Mononuclear cell (primary cell): ENCODE data around the gene SPEG. TPM values are rescaled to one million over a fixed set of nuclear protein-coding genes. Genes with fewer than 3 reads are reported as not detected.

ENCODE experiments used
- H3K27me3 ChIP-seq: 2 replicates; pipeline ENCODE4 v1.6.0; 2011; ENCODE audit warnings: low read length, control low read depth; ENCODE audit not compliant: insufficient read depth
- H3K4me1 ChIP-seq: 2 replicates; pipeline ENCODE4 v1.5.1; 2011; ENCODE audit warnings: mild to moderate bottlenecking, low read length, control low read depth; ENCODE audit not compliant: insufficient read depth
- H3K4me3 ChIP-seq: 2 replicates; pipeline ENCODE4 v1.5.1; 2011; ENCODE audit warnings: mild to moderate bottlenecking, low read length, moderate library complexity
- H3K9me3 ChIP-seq: 2 replicates; pipeline ENCODE4 v1.5.1; 2011; ENCODE audit warnings: low read depth, mild to moderate bottlenecking, control low read depth, low read length
- total RNA-seq: library from RNA; depleted of rRNA; stranded (reverse); fragments of >200 nt; gene quantifications from one replicate; pipeline ENCODE4 v1.2.3, GENCODE V29; 2012

Gene SPEG
- total RNA-seq, 1 donor, result 2.4 TPM

GRCh38 chr2:219491278-219491963, 56.8 kb downstream of the SPEG start:
- Histone ChIP-seq H3K9me3 (no peaks in the 10 kb centered on the region), H3K4me1 (peaks cover 2% of the 10 kb centered on the region), H3K27me3 (peaks cover 26% of the 10 kb centered on the region), H3K4me3 (no peak overlapping the region)

DNA sequence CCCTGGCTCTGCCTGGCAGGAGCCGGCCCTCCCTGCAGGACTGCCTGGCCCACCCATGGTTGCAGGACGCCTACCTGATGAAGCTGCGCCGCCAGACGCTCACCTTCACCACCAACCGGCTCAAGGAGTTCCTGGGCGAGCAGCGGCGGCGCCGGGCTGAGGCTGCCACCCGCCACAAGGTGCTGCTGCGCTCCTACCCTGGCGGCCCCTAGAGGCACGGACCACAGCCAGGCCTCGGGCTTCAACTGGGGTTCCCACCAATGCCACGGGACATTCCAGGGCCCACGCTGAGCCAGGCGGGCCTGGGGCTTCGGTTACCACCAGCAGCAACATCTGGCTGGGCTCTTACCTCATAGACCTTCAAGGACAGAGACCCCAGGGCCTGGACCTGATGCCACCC, 57.9 kb downstream of the SPEG start:
- Histone ChIP-seq H3K4me1 (peaks cover 14% of the 10 kb centered on the region), H3K27me3 (peaks cover 38% of the 10 kb centered on the region), H3K4me3 (no peak overlapping the region)

GRCh38 chr2:219493086-219493485, 58.4 kb downstream of the SPEG start:
- H3K4me3 ChIP-seq, result no peak overlapping the region
- no peaks in the 10 kb centered on the region for H3K9me3 ChIP-seq
- peaks cover 19% of the 10 kb centered on the region for H3K4me1 ChIP-seq
- peaks cover 39% of the 10 kb centered on the region for H3K27me3 ChIP-seq

More for the DNA sequence above, 57.9 kb downstream of the SPEG start:
- no peaks in the 10 kb centered on the region for H3K9me3 ChIP-seq

GRCh38 chr2:219494952-219495530, 60.4 kb downstream of the SPEG start:
- no peak overlapping the region for H3K4me3 ChIP-seq
- H3K4me1 ChIP-seq, result peaks cover 32% of the 10 kb centered on the region
- no peaks in the 10 kb centered on the region for H3K9me3 ChIP-seq
- peaks cover 39% of the 10 kb centered on the region for H3K27me3 ChIP-seq

- H3K9me3 ChIP-seq, result no peaks in the 10 kb centered on the region
- no peak overlapping the region for H3K4me3 ChIP-seq
- H3K27me3 ChIP-seq, result peaks cover 39% of the 10 kb centered on the region
- H3K4me1 ChIP-seq, result peaks cover 32% of the 10 kb centered on the region
Measured at GRCh38 chr2:219495531-219496122, 61.0 kb downstream of the SPEG start.

DNA sequence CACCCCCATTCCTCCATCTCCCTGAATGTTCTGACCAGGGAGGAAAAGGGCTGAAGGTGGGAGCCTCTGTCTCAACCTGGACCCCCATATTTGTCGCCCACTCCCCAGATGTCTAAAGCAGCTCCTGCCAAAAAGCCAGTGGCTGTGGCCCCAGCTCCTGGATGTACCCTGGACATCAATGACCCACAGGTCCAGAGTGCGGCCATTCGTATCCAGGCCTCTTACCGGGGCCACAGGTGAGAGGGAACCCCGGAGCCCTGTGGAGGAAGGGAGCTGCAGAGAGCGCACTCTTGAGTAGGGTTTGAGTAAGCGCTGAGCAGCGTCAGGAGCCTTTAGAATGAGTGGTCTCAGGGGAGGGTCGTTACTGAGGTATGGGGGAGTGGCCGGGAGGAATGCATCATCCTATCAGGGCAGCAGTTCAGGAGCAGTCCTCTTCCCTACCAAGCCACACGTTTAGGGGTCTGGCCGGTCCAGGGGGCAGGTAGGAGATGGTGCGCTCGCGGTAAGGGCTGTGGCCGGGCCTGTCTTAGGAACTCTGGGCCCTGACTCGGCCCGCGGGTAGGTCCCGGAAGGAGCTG, 61.7 kb downstream of the SPEG start:
- H3K9me3 ChIP-seq, result no peaks in the 10 kb centered on the region
- peaks cover 32% of the 10 kb centered on the region for H3K4me1 ChIP-seq
- H3K27me3 ChIP-seq, result peaks cover 39% of the 10 kb centered on the region
- no peak overlapping the region for H3K4me3 ChIP-seq

- Histone ChIP-seq H3K4me1 (peaks cover 32% of the 10 kb centered on the region), H3K27me3 (peaks cover 39% of the 10 kb centered on the region), H3K9me3 (no peaks in the 10 kb centered on the region), H3K4me3 (no peak overlapping the region)
Measured at GRCh38 chr2:219496825-219497494, 62.3 kb downstream of the SPEG start.

GRCh38 chr2:219497495-219498279, 63.0 kb downstream of the SPEG start:
- H3K9me3 ChIP-seq, result no peaks in the 10 kb centered on the region
- peaks cover 32% of the 10 kb centered on the region for H3K4me1 ChIP-seq
- peaks cover 39% of the 10 kb centered on the region for H3K27me3 ChIP-seq
- peak overlapping the region; percentile 64 for H3K4me3 ChIP-seq

- peaks cover 39% of the 10 kb centered on the region for H3K27me3 ChIP-seq
- no peaks in the 10 kb centered on the region for H3K9me3 ChIP-seq
- peak within 1 kb of the TSS; percentile 64 for H3K4me3 ChIP-seq
- peaks cover 32% of the 10 kb centered on the region for H3K4me1 ChIP-seq
Measured at GRCh38 chr2:219498280-219499057, 63.8 kb downstream of the SPEG start, which contains the start of gene GMPPA. GMPPA (plus strand) TSS chr2:219498891; CDS start chr2:219499976, 1,085 bp downstream.

DNA sequence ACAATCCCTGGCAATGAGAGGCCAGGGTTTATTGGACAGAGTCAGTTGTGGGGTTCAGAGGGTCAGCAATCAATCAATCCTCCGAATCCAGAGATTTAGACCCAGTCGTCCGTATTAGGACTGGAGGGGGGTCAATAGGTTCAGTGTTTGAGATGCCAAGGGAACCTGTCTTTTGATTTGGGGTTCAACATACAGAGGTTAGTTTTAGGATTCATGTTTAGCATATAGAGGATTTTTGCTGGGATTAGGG, 64.3 kb downstream of the SPEG start:
- H3K4me3 ChIP-seq, result peak overlapping the region; percentile 64
- no peaks in the 10 kb centered on the region for H3K9me3 ChIP-seq
- H3K27me3 ChIP-seq, result peaks cover 37% of the 10 kb centered on the region

GRCh38 chr2:219499555-219499954, 64.9 kb downstream of the SPEG start:
- H3K4me1 ChIP-seq, result peaks cover 32% of the 10 kb centered on the region
- H3K27me3 ChIP-seq, result peaks cover 32% of the 10 kb centered on the region
- H3K9me3 ChIP-seq, result no peaks in the 10 kb centered on the region
- H3K4me3 ChIP-seq, result peak overlapping the region; percentile 64

More for the DNA sequence above, 64.3 kb downstream of the SPEG start:
- peaks cover 32% of the 10 kb centered on the region for H3K4me1 ChIP-seq

GRCh38 chr2:219500135-219500534, 65.5 kb downstream of the SPEG start:
- H3K27me3 ChIP-seq, result peaks cover 26% of the 10 kb centered on the region
- H3K4me1 ChIP-seq, result peaks cover 32% of the 10 kb centered on the region
- H3K4me3 ChIP-seq, result no peak overlapping the region
- H3K9me3 ChIP-seq, result no peaks in the 10 kb centered on the region

- no peak overlapping the region for H3K4me3 ChIP-seq
- H3K27me3 ChIP-seq, result peaks cover 9% of the 10 kb centered on the region
- H3K4me1 ChIP-seq, result peaks cover 25% of the 10 kb centered on the region
- no peaks in the 10 kb centered on the region for H3K9me3 ChIP-seq
Measured at GRCh38 chr2:219501849-219502248, 67.2 kb downstream of the SPEG start.

DNA sequence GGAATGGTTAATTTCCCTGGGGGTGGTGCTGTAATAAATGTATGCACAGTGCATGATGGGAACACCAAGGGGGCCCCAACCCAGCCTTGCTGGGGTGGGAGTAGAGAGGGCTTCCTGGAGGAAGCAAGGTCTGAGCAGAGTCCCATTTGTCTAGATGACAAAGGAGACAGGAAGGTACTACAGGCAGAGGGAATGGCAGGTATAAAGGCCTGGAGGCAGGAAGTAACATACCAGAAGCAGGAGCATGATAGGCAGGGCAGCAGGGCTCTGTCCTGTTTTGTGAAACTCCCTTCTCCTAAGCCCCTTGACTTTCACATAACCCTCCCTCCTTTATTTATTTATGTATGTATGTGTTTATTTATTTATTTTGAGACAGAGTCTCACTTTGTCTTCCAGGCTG, 68.0 kb downstream of the SPEG start:
- peaks cover 1% of the 10 kb centered on the region for H3K27me3 ChIP-seq
- H3K4me3 ChIP-seq, result no peak overlapping the region
- H3K9me3 ChIP-seq, result no peaks in the 10 kb centered on the region
- peaks cover 18% of the 10 kb centered on the region for H3K4me1 ChIP-seq
